GM21381 (cell line): Measurements from ENCODE around the gene PRPSAP2.
"Not testable (repeated sequence)": the region's sequence is repeated elsewhere in the genome, so short reads cannot be mapped to it uniquely, and the experiment has no call there.

Experiments
- ATAC-seq: cut with Tn5 transposase; IDR thresholded peaks from one replicate; pipeline ENCODE4 v1.9.1; 2021; ENCODE audit warnings: mild to moderate bottlenecking, moderate library complexity; ENCODE audit not compliant: unreplicated experiment

The PRPSAP2 gene

GRCh38 chr17:18857864-18858566 lies at the start of gene PRPSAP2:
TSS of gene PRPSAP2 (plus strand) at chr17:18858131. CDS start at chr17:18865834, 7,703 bp downstream.
- ATAC-seq, result peak; percentile 58

GRCh38 chr17:18815924-18816323 lies 42.0 kb upstream of the PRPSAP2 start:
- not testable (repeated sequence) for ATAC-seq

GRCh38 chr17:18816489-18817371 lies 41.2 kb upstream of the PRPSAP2 start:
- ATAC-seq, result not testable (repeated sequence)

GRCh38 chr17:18821430-18821829 lies 36.5 kb upstream of the PRPSAP2 start:
- not testable (repeated sequence) for ATAC-seq

GRCh38 chr17:18827613-18828012 lies 30.3 kb upstream of the PRPSAP2 start:
- not testable (repeated sequence) for ATAC-seq

- no peak for ATAC-seq
These were observed 9.4 kb upstream of the PRPSAP2 start for GRCh38 chr17:18848501-18848900.

- ATAC-seq, result no peak
These were observed 7.3 kb upstream of the PRPSAP2 start for GRCh38 chr17:18850679-18851078.

GRCh38 chr17:18851201-18851600 lies 6.7 kb upstream of the PRPSAP2 start:
- ATAC-seq, result no peak

- ATAC-seq, result no peak
These were observed 3.0 kb upstream of the PRPSAP2 start for GRCh38 chr17:18854956-18855355.

- ATAC-seq, result peak; percentile 61
These were observed 1.9 kb upstream of the PRPSAP2 start for GRCh38 chr17:18855831-18856569.

- no peak for ATAC-seq
These were observed 1.4 kb upstream of the PRPSAP2 start for GRCh38 chr17:18856570-18856915.

GRCh38 chr17:18858567-18859245 lies 775 bp downstream of the PRPSAP2 start:
- no peak for ATAC-seq

- ATAC-seq, result no peak
These were observed 1.3 kb downstream of the PRPSAP2 start for GRCh38 chr17:18859256-18859655.

- peak; percentile 31 for ATAC-seq
These were observed 2.4 kb downstream of the PRPSAP2 start for GRCh38 chr17:18860161-18860972.

- ATAC-seq, result no peak
These were observed 4.1 kb downstream of the PRPSAP2 start for GRCh38 chr17:18862011-18862410.

- not testable (repeated sequence) for ATAC-seq
These were observed 7.1 kb downstream of the PRPSAP2 start for GRCh38 chr17:18864996-18865395.

GRCh38 chr17:18866866-18867813 lies 9.2 kb downstream of the PRPSAP2 start:
- ATAC-seq, result no peak

GRCh38 chr17:18877104-18877645 lies 19.2 kb downstream of the PRPSAP2 start:
- ATAC-seq, result no peak
